GM11168 (cell line): ENCODE results near the gene LRIG1.

Source experiments
- in situ Hi-C: fragments of 300-500 bp; cut with MboI; formaldehyde crosslinking; loops from one replicate; pipeline ENCODE4 v1.12.0; 2022; ENCODE audit warnings: low sequenced_read_pairs; ENCODE audit not compliant: unreplicated experiment

Gene LRIG1

GRCh38 chr3:66473692-66474091, 27.1 kb downstream of the LRIG1 start:
- in situ Hi-C loops = no loop called here

- in situ Hi-C loops = no loop called here
These were observed 27.6 kb downstream of the LRIG1 start for GRCh38 chr3:66473181-66473580.

GRCh38 chr3:66472313-66473134, 28.3 kb downstream of the LRIG1 start:
- in situ Hi-C loops = no loop called here

- in situ Hi-C loops = no loop called here
These were observed 29.7 kb downstream of the LRIG1 start for GRCh38 chr3:66470956-66471686.

- in situ Hi-C loops = no loop called here
These were observed 30.5 kb downstream of the LRIG1 start for GRCh38 chr3:66470285-66470684.

- in situ Hi-C loops = no loop called here
These were observed 31.6 kb downstream of the LRIG1 start for GRCh38 chr3:66469220-66469640.

DNA sequence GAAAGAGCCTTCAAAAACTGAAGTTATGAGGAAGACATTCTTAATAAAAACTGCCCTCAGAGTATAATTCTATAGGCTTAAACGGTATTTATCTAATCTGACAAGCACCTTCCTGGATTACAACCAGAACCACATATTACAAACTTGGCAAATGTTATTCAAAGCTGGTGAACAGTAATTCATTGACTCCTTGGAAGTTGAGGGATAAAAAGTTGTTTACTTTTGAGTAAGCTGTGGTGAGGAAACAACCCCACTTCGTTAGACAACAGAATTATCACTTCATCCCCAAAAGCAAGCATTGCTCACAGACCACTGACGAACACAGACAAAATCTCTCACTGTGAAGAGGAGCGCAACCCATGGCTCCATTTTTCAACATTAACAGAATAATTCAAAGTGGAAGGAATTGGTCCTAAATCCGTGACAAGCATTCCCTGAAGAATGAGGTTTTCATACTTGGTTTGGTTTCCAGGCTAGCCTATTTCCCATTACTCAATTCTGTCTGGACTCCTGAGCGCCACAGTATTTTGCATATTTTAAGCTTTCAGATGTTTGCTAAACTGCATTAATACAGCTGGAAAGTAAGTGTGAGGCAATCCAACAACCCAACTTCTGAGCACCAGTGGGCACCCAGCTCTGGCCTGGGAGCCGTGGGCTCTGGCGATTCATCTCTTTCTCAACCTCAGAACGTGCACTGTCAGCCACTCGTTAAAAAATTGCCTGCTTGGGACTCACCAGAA, 32.7 kb downstream of the LRIG1 start:
- in situ Hi-C loops = no loop called here

- in situ Hi-C loops = no loop called here
These were observed 34.1 kb downstream of the LRIG1 start for GRCh38 chr3:66466606-66467270.

DNA sequence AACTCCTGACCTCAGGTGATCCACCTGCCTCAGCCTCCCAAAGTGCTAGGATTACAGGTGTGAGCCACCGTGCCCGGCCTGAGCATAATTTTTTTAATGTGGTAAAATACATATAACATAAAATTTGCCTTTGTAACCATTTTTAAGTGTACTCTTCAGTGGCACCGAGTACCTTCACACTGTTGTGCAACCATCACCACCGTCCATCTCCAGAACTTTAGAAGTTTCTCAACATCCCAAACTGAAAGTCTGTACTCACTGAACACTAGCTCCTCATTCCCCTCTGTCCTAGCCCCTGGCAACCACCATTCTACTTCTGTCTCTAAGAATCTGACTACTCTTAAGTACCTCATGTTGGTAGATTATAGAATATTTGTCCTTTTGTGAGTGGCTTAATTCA, 35.2 kb downstream of the LRIG1 start:
- in situ Hi-C loops = no loop called here

- in situ Hi-C loops = no loop called here
These were observed 35.8 kb downstream of the LRIG1 start for GRCh38 chr3:66465034-66465433.

GRCh38 chr3:66464512-66464894, 36.3 kb downstream of the LRIG1 start:
- in situ Hi-C loops = no loop called here

DNA sequence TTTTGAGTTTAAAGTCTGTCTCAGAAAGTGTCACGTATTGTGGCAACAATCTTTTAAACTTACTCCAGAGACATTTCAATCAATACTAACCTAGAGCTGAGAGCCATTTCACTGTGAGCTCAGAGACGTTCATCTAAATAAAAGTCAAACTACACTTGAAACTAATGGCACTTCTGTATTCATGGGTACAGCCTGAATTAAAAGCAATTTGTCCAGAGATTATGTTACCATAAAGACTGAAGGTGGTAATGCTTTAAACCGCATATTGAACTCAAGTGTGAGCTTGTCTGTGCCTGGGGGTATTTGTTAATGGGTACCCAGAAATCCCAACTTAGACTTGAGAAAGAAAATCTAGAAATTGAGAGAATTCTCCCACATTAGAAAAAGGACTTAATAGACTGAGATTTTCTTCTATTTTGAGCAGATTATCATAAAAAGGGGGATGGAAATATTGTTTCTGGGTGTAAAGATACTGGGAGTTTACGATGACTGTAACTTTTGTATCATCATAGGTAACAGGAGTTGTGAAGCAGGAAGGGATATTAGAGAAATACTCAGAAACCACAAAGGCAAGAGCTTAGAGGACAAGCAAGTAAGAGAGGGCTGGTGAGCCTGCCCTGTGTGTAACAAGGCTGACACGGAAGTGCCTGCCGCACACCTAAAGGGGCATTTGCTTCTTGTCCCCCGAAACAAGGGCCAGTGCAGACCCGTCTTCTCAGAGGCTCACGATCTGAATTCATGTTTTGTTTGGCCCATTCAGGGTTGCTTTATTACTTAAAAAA, 36.9 kb downstream of the LRIG1 start:
- in situ Hi-C loops = no loop called here

- in situ Hi-C loops = no loop called here
These were observed 37.7 kb downstream of the LRIG1 start for GRCh38 chr3:66463054-66463631.

DNA sequence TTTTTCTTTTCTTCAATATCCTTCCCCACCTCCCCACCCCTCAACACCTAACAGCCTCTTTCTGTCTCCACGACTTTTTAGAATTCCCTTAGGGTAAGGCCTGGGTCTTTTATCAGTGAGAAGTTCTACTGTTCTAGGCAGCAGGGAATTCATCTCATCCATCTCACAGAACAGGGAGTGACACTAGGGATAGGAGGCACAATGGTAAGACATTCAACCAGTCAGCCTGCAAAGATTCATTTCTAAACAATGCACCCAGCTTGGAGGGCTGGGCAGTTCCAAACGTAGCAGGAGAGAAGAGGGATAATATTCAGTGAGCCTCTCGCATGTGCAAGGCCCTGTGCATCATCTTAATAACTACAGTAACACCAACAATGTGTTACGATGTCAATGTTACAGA, 43.6 kb downstream of the LRIG1 start:
- in situ Hi-C loops = no loop called here

- in situ Hi-C loops = no loop called here
These were observed 44.1 kb downstream of the LRIG1 start for GRCh38 chr3:66456711-66457173.

DNA sequence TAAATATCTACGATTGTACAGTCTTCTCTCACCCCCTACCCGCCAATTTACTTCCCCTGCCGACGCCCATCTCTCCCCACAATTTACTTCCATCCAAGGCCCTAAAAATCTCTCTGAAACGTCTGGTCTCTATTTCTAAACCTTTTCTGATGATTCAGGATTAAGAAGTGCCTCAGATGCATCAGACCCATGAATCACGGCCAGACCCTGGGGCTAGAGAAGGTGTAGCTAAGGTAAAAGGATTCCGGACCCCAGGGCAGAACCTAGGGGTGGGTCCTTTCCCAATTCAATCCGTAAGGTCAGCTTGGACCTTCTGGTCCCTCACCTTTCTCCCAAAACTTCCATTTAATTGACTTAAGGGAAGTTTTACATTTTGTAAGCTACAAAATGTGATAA, 46.4 kb downstream of the LRIG1 start:
- in situ Hi-C loops = no loop called here

DNA sequence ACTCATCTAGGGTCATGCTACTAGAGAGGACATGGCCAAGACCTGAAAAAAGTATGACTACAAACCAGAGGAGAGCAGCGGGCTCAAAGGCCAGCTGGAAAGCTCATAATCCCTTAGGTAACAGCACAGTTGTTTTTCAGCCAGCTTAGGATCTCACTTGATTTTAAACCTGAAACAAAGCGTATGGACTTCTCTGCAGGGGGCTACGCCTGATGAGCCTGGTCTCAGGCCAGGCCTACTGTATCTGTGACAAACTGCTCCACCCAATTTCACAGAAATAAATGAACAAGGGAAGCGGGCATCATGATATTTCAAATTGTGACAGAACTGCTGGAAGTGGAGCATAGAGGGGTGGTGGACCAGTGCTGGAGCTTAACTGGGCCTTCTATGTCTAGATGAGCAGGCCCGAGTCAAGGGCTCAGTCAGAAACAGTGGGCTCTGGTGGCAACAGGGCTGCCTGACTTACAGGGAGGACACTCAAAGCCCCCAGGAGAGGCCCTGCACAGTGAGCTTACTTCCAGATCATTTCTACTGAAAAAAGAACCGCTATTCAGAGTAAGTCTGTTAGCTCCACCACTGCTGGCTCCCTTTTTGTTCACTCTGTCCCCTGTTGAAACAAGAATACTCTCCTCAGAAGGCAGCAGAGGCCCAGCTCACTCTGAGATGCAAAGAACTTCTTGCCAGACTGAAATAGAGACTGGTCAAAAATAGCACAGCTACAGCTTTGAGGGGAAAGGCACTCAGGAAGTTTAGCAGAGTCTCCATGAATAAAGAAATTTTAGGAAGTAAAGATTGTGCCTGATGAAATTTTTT, 47.0 kb downstream of the LRIG1 start:
- in situ Hi-C loops = no loop called here

GRCh38 chr3:66452303-66453011, 48.4 kb downstream of the LRIG1 start:
- in situ Hi-C loops = no loop called here
